HCT116 (cell line): ENCODE measurements around the gene B3GALNT2. TPM values are rescaled to one million over a fixed set of nuclear protein-coding genes. Genes with fewer than 3 reads are reported as not detected.

Experiments
- ATAC-seq: fragments of 200-7000 bp; cut with Tn5 transposase; 2 replicates; pipeline ENCODE4 v1.9.1; 2020; ENCODE audit warnings: mild to moderate bottlenecking, moderate library complexity
- BruUV-seq: library from RNA; stranded (reverse); fragments of 400-500 nt; replicated peaks from 2 replicates; lab custom pipeline; 2021; lab: Mats Ljungman, UMichigan
- CTCF ChIA-PET: fragments of 300-600 bp; sonication (Branson Sonifier 250); formaldehyde crosslinking; loops from one replicate; lab custom pipeline; 2021; ENCODE audit warnings: antibody characterized with exemption; lab: Charles Lee
- POLR2A ChIA-PET: fragments of 300-600, 350-600 bp; sonication (Branson Sonifier 250); formaldehyde crosslinking; loops from one replicate; lab custom pipeline; 2021; ENCODE audit warnings: antibody characterized with exemption; lab: Charles Lee
- RAD21 ChIA-PET, 2 experiments: fragments of 300-600 bp; sonication (Branson Sonifier 250); formaldehyde crosslinking; loops; one replicate each; lab custom pipeline; 2023; ENCODE audit warnings: low total read pairs in 2 of 2; ENCODE audit not compliant: uncharacterized antibody in 2 of 2, unreplicated experiment in 2 of 2, low non-redundant PET in 1 of 2; lab: Charles Lee
- DNase-seq: peaks from one replicate; pipeline ENCODE4 v3.0.0-alpha.2; 2010; ENCODE audit warnings: low read depth, low spot score
- H2AFZ ChIP-seq: fragments of 200-600 bp; shearing (Covaris generic), sonication (generic); 2 replicates; pipeline ENCODE4 v1.6.1; 2017; ENCODE audit warnings: low read depth, mixed run types, mixed read lengths, antibody characterized with exemption, low read length; ENCODE audit not compliant: poor library complexity, severe bottlenecking
- H3K27ac ChIP-seq: 2 replicates; pipeline ENCODE4 v1.5.1; 2012; ENCODE audit warnings: low read depth, low read length
- H3K27me3 ChIP-seq: fragments of 200-600 bp; sonication (generic); 2 replicates; pipeline ENCODE4 v1.6.1; 2016; ENCODE audit warnings: mixed run types, low read length, mixed read lengths; ENCODE audit not compliant: insufficient read depth
- H3K36me3 ChIP-seq, 2 experiments: fragments of 200-500 bp in 1 of 2; fragments of 200-600 bp in 1 of 2; sonication (Bioruptor generic) in 1 of 2; sonication (generic) in 1 of 2; 2 replicates each; pipeline versions ENCODE4 v1.5.1 to v1.6.1; 2014 to 2016; ENCODE audit warnings: low read length in 2 of 2, inconsistent platforms in 1 of 2, mixed read lengths in 1 of 2, mixed run types in 1 of 2; ENCODE audit not compliant: insufficient read depth in 2 of 2, control insufficient read depth in 1 of 2
- H3K4me1 ChIP-seq, 2 experiments: fragments of 200-600 bp in 1 of 2; sonication (generic) in 1 of 2; 2 replicates each; pipeline versions ENCODE4 v1.5.1 to v1.6.1; 2012 to 2017; ENCODE audit warnings: low read length in 2 of 2, inconsistent platforms in 1 of 2, mild to moderate bottlenecking in 1 of 2, mixed read lengths in 1 of 2, mixed run types in 1 of 2, moderate library complexity in 1 of 2; ENCODE audit not compliant: insufficient read depth in 2 of 2, control insufficient read depth in 1 of 2
- H3K4me2 ChIP-seq: fragments of 200-600 bp; sonication (generic); 2 replicates; pipeline ENCODE4 v1.6.1; 2017; ENCODE audit warnings: mixed run types, low read length, mixed read lengths
- H3K4me3 ChIP-seq, 2 experiments: fragments of 200-600 bp in 1 of 2; sonication (generic) in 1 of 2; replicated peaks in 1 of 2; 2 replicates each; pipeline ENCODE4 v1.5.1; 2011 to 2016; ENCODE audit warnings: low read length in 2 of 2, control low read depth in 1 of 2, low read depth in 1 of 2, mild to moderate bottlenecking in 1 of 2, mixed read lengths in 1 of 2, mixed run types in 1 of 2
- H3K79me2 ChIP-seq: fragments of 200-600 bp; sonication (generic); 2 replicates; pipeline ENCODE4 v1.6.1; 2017; ENCODE audit warnings: mild to moderate bottlenecking, mixed run types, low read length, moderate library complexity, mixed read lengths; ENCODE audit not compliant: insufficient read depth
- H3K9ac ChIP-seq: fragments of 200-600 bp; sonication (generic); 2 replicates; pipeline ENCODE4 v1.6.1; 2016; ENCODE audit warnings: low read length, mixed read lengths
- H3K9me2 ChIP-seq: fragments of 200-600 bp; sonication (generic), shearing (Covaris generic); 2 replicates; pipeline ENCODE4 v1.6.1; 2017; ENCODE audit warnings: mixed run types, mild to moderate bottlenecking, moderate library complexity; ENCODE audit not compliant: insufficient read depth
- H3K9me3 ChIP-seq, 2 experiments: fragments of 200-500 bp in 1 of 2; fragments of 200-600 bp in 1 of 2; sonication (Bioruptor generic) in 1 of 2; sonication (generic) in 1 of 2; 2 replicates each; pipeline ENCODE4 v1.6.1; 2014 to 2017; ENCODE audit warnings: low read length in 2 of 2, mixed read lengths in 2 of 2, inconsistent platforms in 1 of 2, low read depth in 1 of 2, mild to moderate bottlenecking in 1 of 2, mixed run types in 1 of 2, moderate library complexity in 1 of 2; ENCODE audit not compliant: control insufficient read depth in 1 of 2, insufficient read depth in 1 of 2
- H4K20me1 ChIP-seq: fragments of 200-600 bp; sonication (generic), shearing (Covaris generic); 2 replicates; pipeline ENCODE4 v1.6.1; 2017; ENCODE audit warnings: mixed run types, mild to moderate bottlenecking, moderate library complexity; ENCODE audit not compliant: insufficient read depth
- CBX3 ChIP-seq: IDR thresholded peaks from 2 replicates; pipeline ENCODE4 v1.6.1; 2012; ENCODE audit warnings: low read depth
- CEBPB ChIP-seq: IDR thresholded peaks from 2 replicates; pipeline ENCODE4 v1.6.1; 2012; ENCODE audit warnings: low read depth
- EGR1 ChIP-seq: IDR thresholded peaks from 2 replicates; pipeline ENCODE4 v1.6.1; 2012; ENCODE audit warnings: low read depth
- EZH2 ChIP-seq: fragments of 200-600 bp; sonication (generic); IDR thresholded peaks from 2 replicates; pipeline ENCODE4 v1.6.1; 2017; ENCODE audit warnings: antibody characterized with exemption, mixed run types
- EZH2phosphoT487 ChIP-seq: fragments of 200-600 bp; IDR thresholded peaks from 2 replicates; pipeline ENCODE4 v1.6.1; 2018; ENCODE audit warnings: antibody characterized with exemption, borderline replicate concordance
- FOSL1 ChIP-seq: IDR thresholded peaks from 2 replicates; pipeline ENCODE4 v1.6.1; 2012; ENCODE audit warnings: low read depth
- JUND ChIP-seq: IDR thresholded peaks from 2 replicates; pipeline ENCODE4 v1.6.1; 2012
- POLR2AphosphoS5 ChIP-seq: IDR thresholded peaks from 2 replicates; pipeline ENCODE4 v1.6.1; 2011; ENCODE audit warnings: mild to moderate bottlenecking, low read depth, low read length, moderate library complexity
- RAD21 ChIP-seq: IDR thresholded peaks from 2 replicates; pipeline ENCODE4 v1.6.1; 2012; ENCODE audit warnings: low read depth, mild to moderate bottlenecking
- SIN3A ChIP-seq: IDR thresholded peaks from 2 replicates; pipeline ENCODE4 v1.6.1; 2012; ENCODE audit warnings: low read depth
- SP1 ChIP-seq: IDR thresholded peaks from 2 replicates; pipeline ENCODE4 v1.6.1; 2012; ENCODE audit warnings: low read depth
- SRF ChIP-seq: IDR thresholded peaks from 2 replicates; pipeline ENCODE4 v1.6.1; 2012; ENCODE audit warnings: low read depth
- TCF7L2 ChIP-seq: IDR thresholded peaks from 2 replicates; pipeline ENCODE4 v1.7.0; 2011; ENCODE audit warnings: borderline replicate concordance, inconsistent platforms; ENCODE audit not compliant: insufficient read depth, insufficient read length; ENCODE audit errors: extremely low read depth
- ZFX ChIP-seq: fragments of 450-650 bp; IDR thresholded peaks from 2 replicates; pipeline ENCODE4 v1.6.1; 2017
- ZNF274 ChIP-seq: fragments of 200-500 bp; sonication (Bioruptor generic); IDR thresholded peaks from 2 replicates; pipeline ENCODE4 v1.6.1; 2014; ENCODE audit warnings: mild to moderate bottlenecking, low read depth, low read length, inconsistent platforms
- intact Hi-C: fragments of 100-400 bp; cut with micrococcal nuclease; formaldehyde crosslinking; loops from 2 replicates; pipeline ENCODE4 v1.10.0; 2022
- total RNA-seq: library from RNA; stranded (reverse); gene quantifications from one replicate; pipeline ENCODE4 v1.2.1, GENCODE V29; 2021; ENCODE audit not compliant: unreplicated experiment

The B3GALNT2 gene
- total RNA-seq, 1 experiment from 2014 or later, result 36.8 TPM

- Histone ChIP-seq H3K27ac (no peak overlapping the region), H3K4me1 (peaks cover 20 to 23% of the 10 kb centered on the region in 2 experiments), H3K4me2 (no peak overlapping the region), H3K4me3 (no peak overlapping the region), H2AFZ (no peak overlapping the region), H3K36me3 (0 out of 4 replicates have a peak, but pooled peaks cover 0 to 6% of the 10 kb centered on the region in 2 experiments), H3K9ac (no peak overlapping the region), H3K9me3 (no peaks in the 10 kb centered on the region), H3K9me2 (no peaks in the 10 kb centered on the region), H3K27me3 (no peaks in the 10 kb centered on the region), H3K79me2 (no peaks in the 10 kb centered on the region; the same call in 1 of the 2 replicates), H4K20me1 (no peaks in the 10 kb centered on the region)
- CTCF ChIA-PET, result interaction anchor here (0.7 kb wide), 1 partner anchor 83 kb away, joined by 3 read pairs; no protein-coding TSS in a partner anchor
- no peak for DNase-seq
- RAD21 ChIA-PET, result no interaction called here
- no TSS peak for BruUV-seq
- intact Hi-C loops, result no loop called here
- no peak for ATAC-seq
- TF ChIP-seq RAD21 (no peak), EZH2 (no peak), JUND (no peak), CEBPB (no peak), ZNF274 (no peak), EGR1 (no peak), SRF (no peak), FOSL1 (no peak), TCF7L2 (no peak), EZH2phosphoT487 (no peak), POLR2AphosphoS5 (no peak), SP1 (no peak), ZFX (no peak)
- POLR2A ChIA-PET, result no interaction called here
Measured at GRCh38 chr1:235430991-235431390, 73.3 kb downstream of the B3GALNT2 start.

DNA sequence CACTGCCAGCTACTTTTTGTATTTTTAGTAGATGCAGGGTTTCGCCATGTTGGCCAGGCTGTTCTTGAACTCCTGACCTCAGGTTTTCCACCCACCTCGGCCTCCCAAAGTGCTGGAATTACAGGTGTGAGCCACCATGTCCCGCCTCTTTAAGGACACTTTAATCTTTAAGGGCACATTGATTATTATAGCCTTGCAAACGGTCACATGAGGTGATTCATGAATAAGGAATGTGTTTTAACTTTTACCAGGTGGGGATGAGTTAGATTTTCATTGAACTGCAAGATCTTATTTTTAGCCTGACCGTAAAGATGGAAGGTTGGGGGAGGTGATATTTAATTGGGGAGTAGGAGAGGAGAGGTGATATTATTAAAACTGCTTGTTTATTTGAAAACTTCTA is 75.1 kb downstream of the B3GALNT2 start:
- intact Hi-C loops, result no loop called here
- ChIA-PET RAD21 (no interaction called here), POLR2A (no interaction called here)

More for the DNA sequence above, 75.1 kb downstream of the B3GALNT2 start:
- no peaks in the 10 kb centered on the region for H3K27me3 ChIP-seq
- H2AFZ ChIP-seq, result no peak overlapping the region
- H3K9me2 ChIP-seq, result no peaks in the 10 kb centered on the region
- H4K20me1 ChIP-seq, result no peaks in the 10 kb centered on the region
- DNase-seq, result no peak
- H3K4me3 ChIP-seq, result peak overlapping the region in 1 of 2 experiments; percentile 31; a peak in 2 of 4 replicates
- H3K79me2 ChIP-seq, result no peaks in the 10 kb centered on the region; the same call in 1 of the 2 replicates
- TF ChIP-seq SP1 (no peak), SIN3A (no peak), JUND (peak; percentile 46; the same call in 1 of the 2 replicates), ZNF274 (no peak), FOSL1 (peak; percentile 53; the same call in 1 of the 2 replicates), CBX3 (0 out of 2 replicates have a peak, but pooled peaks have one; percentile 23)
- no peaks in the 10 kb centered on the region for H3K9me3 ChIP-seq
- ATAC-seq, result peak; percentile 70
- peaks cover 20 to 23% of the 10 kb centered on the region in 2 experiments for H3K4me1 ChIP-seq
- BruUV-seq, result no TSS peak
- H3K27ac ChIP-seq, result no peak overlapping the region; the same call in 1 of the 2 replicates
- CTCF ChIA-PET, result no interaction called here
- no peaks in the 10 kb centered on the region for H3K36me3 ChIP-seq
- H3K9ac ChIP-seq, result no peak overlapping the region
- H3K4me2 ChIP-seq, result peak overlapping the region; percentile 56
